ENCODE results near the gene FAM25A. TPM values are rescaled to one million over a fixed set of nuclear protein-coding genes. Genes with fewer than 3 reads are reported as not detected.

FAM25A gene
- polyA plus RNA-seq, 2 of the 4 experiments (the other 2 are of a cell fraction): not detected

- H3K4me2 ChIP-seq: no peak overlapping the region
- 100% methylated on average over 1 of the region's 1 CpG for WGBS (ENCODE audit: missing lambda C conversion rate)
- TF ChIP-seq EP300 (IDR thresholded peaks at IDR 0.05): no peak
- TF ChIP-seq CHD4 (IDR thresholded peaks at IDR 0.05; ENCODE audit: borderline replicate concordance): no peak
- no peak for TF ChIP-seq RAD21 (conservative IDR thresholded peaks at IDR 0.05 in 1 of 2, IDR thresholded peaks at IDR 0.05 in 1 of 2)
- no peak for TF ChIP-seq HES2 (IDR thresholded peaks at IDR 0.05)
- no peak for TF ChIP-seq FOXS1 (CRISPR knock-in tag; IDR thresholded peaks at IDR 0.05)
- no peak for TF ChIP-seq REST (IDR thresholded peaks at IDR 0.05)
- H3K4me3 ChIP-seq: no peak overlapping the region
- no peaks in the 10 kb centered on the region for H3K9me3 ChIP-seq
- no peak overlapping the region for H3K27ac ChIP-seq
- ChIA-PET CTCF (interaction anchor here (0.8 to 1.4 kb wide), 2 partner anchors 25 to 100 kb away, joined by 3 to 4 read pairs; no protein-coding TSS in a partner anchor), POLR2A (no interaction called here)
- FAIRE-seq (no peak), ATAC-seq (no peak), DNase-seq (ENCODE audit: low read depth in 1 of 2, low spot score in 1 of 2) (no peak)
- H3K4me1 ChIP-seq: no peaks in the 10 kb centered on the region
Observed at GRCh38 chr10:87066865-87067264, 46.8 kb downstream of the FAM25A start.

GRCh38 chr10:87068281-87068680 is 48.2 kb downstream of the FAM25A start:
- no peak overlapping the region for H3K4me2 ChIP-seq
- H3K27ac ChIP-seq: no peak overlapping the region
- H3K4me3 ChIP-seq: no peak overlapping the region
- no peak for ATAC-seq
- H3K4me1 ChIP-seq: no peaks in the 10 kb centered on the region
- CTCF ChIA-PET: interaction anchor here (0.8 kb wide), 1 partner anchor 14 kb away, joined by 3 read pairs; no protein-coding TSS in a partner anchor
- no peak for TF ChIP-seq TFCP2L1 (CRISPR knock-in tag; IDR thresholded peaks at IDR 0.05)
- no peak for TF ChIP-seq REST (IDR thresholded peaks at IDR 0.05)
- no peak for TF ChIP-seq HES2 (IDR thresholded peaks at IDR 0.05)
- FAIRE-seq: no peak
- 96% methylated on average over 1 of the region's 1 CpG for WGBS (ENCODE audit: missing lambda C conversion rate)
- no peaks in the 10 kb centered on the region for H3K9me3 ChIP-seq
- POLR2A ChIA-PET: no interaction called here
- DNase-seq (ENCODE audit: low read depth in 1 of 2, low spot score in 1 of 2): no peak

GRCh38 chr10:87072449-87072848 is 52.4 kb downstream of the FAM25A start:
- POLR2A ChIA-PET: no interaction called here
- no peak for DNase-seq (ENCODE audit: low read depth in 1 of 2, low spot score in 1 of 2)
- H3K4me2 ChIP-seq: no peak overlapping the region
- 86% methylated on average over 2 of the region's 2 CpGs for WGBS (ENCODE audit: missing lambda C conversion rate)
- H3K27ac ChIP-seq: no peak overlapping the region
- H3K4me3 ChIP-seq: no peak overlapping the region
- no peak for ATAC-seq
- FAIRE-seq: no peak
- H3K4me1 ChIP-seq: no peaks in the 10 kb centered on the region
- CTCF ChIA-PET: interaction anchor here (0.8 to 1.2 kb wide), 3 partner anchors 12 to 132 kb away, joined by 3 read pairs; no protein-coding TSS in a partner anchor
- H3K9me3 ChIP-seq: no peaks in the 10 kb centered on the region
- no peak for TF ChIP-seq PHF8 (IDR thresholded peaks at IDR 0.05; ENCODE audit: borderline replicate concordance, low read depth)
- TF ChIP-seq HEYL (CRISPR knock-in tag; IDR thresholded peaks at IDR 0.05): no peak
- no peak for TF ChIP-seq CTCF (IDR thresholded peaks at IDR 0.05)
- TF ChIP-seq CBX8 (IDR thresholded peaks at IDR 0.05): no peak
- no peak for TF ChIP-seq REST (IDR thresholded peaks at IDR 0.05)
- TF ChIP-seq BHLHE40 (IDR thresholded peaks at IDR 0.05; ENCODE audit: low read depth, low read length): no peak
- TF ChIP-seq NPAS2 (CRISPR knock-in tag; IDR thresholded peaks at IDR 0.05; ENCODE audit: borderline replicate concordance): no peak
- no peak for TF ChIP-seq EP300 (IDR thresholded peaks at IDR 0.05)
- TF ChIP-seq MYC (IDR thresholded peaks at IDR 0.05; ENCODE audit: borderline replicate concordance, low read length): no peak
- TF ChIP-seq GATA3 (IDR thresholded peaks at IDR 0.05; ENCODE audit: borderline replicate concordance): no peak
- no peak for TF ChIP-seq POLR2AphosphoS2 (conservative IDR thresholded peaks at IDR 0.05; ENCODE audit: low read length)
- no peak for TF ChIP-seq CEBPB (IDR thresholded peaks at IDR 0.05)

Data from A549 (cell line).